GM18508 (cell line): ENCODE results near the gene MAU2.
A peak's percentile ranks its signal among the peaks of the same experiment; 100 is the strongest.

ENCODE experiments used
- ATAC-seq: cut with Tn5 transposase; IDR thresholded peaks from one replicate; pipeline ENCODE4 v1.9.1; 2021; ENCODE audit warnings: moderate number of reproducible peaks; ENCODE audit not compliant: insufficient read depth, unreplicated experiment

Gene MAU2

GRCh38 chr19:19305066-19305465 lies 15.6 kb upstream of the MAU2 start:
- no peak for ATAC-seq

GRCh38 chr19:19305696-19306095 lies 14.9 kb upstream of the MAU2 start:
- ATAC-seq: no peak

GRCh38 chr19:19306191-19306590 lies 14.4 kb upstream of the MAU2 start:
- no peak for ATAC-seq

DNA sequence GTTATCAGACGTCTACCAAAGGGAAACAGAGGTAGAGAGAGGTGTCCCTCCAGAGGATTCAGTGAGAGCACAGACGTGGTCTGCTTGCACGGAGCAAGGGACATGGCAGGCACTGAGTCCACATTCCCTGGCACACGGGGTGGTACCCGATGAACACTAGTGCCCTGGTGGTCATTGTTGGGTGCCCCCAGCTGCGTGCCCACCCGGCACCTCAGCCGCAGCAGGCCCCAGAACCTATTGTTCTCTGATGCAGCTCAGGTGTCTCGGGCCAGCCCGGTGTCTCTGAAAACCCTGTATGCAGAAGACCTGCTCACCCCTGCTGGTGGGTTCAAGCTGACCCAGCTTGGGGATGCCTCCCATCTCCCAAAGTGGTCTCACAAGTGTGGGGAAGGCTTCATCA lies 12.3 kb upstream of the MAU2 start:
- no peak for ATAC-seq

GRCh38 chr19:19315444-19315843 lies 5.2 kb upstream of the MAU2 start:
- ATAC-seq: no peak

- no peak for ATAC-seq
These were observed 4.5 kb upstream of the MAU2 start for GRCh38 chr19:19316082-19316481.

- ATAC-seq: peak; percentile 11
These were observed 783 bp upstream of the MAU2 start for GRCh38 chr19:19319732-19320360.

DNA sequence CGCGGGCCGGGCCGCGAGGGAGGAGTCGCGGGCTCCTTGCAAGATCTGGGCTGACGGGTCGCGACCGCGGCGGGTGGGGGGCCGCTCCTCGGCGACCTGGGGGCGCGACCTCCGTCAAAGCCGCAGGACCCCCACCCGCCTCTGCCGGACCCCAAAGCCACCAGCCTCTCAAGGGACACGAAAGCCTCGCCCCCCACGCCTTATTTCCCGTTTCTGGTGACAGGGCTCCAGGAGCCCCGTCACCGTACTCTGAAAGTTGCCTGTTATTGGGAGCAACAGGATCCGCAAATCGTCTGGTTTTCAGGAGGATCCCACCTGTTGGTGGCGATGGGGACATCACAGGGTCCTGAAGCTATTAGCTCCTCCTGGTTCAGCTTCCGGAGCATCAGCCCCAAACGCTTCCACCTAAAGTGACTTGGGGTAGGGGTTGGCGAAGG lies 530 bp downstream of the MAU2 start:
- ATAC-seq: no peak

GRCh38 chr19:19324059-19324770 lies 3.6 kb downstream of the MAU2 start:
- ATAC-seq: no peak

- no peak for ATAC-seq
These were observed 7.0 kb downstream of the MAU2 start for GRCh38 chr19:19327672-19328071.

- no peak for ATAC-seq
These were observed 8.5 kb downstream of the MAU2 start for GRCh38 chr19:19329126-19329525.

DNA sequence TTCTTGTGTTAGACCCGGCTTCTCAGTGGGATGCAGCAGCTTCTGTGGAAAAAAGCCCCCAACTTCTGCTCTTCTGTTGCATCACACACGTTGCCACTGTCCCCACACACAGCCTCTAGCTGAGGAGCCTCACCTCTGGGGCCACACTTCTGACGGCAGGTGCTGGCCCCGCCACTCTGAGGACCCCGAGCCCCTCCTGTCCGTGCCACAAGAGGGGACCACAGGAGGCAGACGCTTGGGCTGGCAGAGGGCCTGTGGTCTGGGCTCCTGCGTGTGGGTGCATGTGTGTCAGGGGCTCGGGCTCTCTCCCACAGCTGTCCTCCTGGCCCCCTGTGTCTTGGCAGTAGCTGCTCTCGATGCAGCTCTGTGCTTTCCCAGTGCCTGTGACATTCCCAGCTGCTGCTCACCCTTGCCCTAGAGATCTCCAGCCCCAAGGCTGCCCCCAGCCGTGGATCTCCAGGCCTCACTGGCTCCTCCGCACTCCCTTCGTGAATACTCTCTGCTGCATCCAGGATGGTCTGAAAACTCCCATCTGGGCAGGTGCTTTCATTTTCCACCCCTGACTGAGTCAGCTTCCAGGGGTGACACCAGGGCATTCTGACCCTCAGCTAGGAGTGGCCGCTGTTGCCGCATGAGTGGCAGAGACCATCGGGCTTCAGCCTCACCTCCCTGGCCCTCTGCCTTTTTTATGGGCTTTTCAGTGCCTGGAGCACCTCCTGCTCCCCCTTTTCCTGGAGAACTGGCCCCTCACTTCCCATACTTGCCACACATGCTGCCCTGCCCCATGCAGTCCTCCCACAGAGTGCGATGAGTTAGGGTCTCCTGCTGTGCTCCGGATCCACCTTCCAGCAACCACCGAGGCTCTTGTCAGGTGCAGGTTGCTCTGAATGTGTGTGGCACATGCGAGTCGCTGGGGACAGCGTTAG lies 13.7 kb downstream of the MAU2 start:
- no peak for ATAC-seq

- ATAC-seq: no peak
These were observed 14.3 kb downstream of the MAU2 start for GRCh38 chr19:19334989-19335344.

DNA sequence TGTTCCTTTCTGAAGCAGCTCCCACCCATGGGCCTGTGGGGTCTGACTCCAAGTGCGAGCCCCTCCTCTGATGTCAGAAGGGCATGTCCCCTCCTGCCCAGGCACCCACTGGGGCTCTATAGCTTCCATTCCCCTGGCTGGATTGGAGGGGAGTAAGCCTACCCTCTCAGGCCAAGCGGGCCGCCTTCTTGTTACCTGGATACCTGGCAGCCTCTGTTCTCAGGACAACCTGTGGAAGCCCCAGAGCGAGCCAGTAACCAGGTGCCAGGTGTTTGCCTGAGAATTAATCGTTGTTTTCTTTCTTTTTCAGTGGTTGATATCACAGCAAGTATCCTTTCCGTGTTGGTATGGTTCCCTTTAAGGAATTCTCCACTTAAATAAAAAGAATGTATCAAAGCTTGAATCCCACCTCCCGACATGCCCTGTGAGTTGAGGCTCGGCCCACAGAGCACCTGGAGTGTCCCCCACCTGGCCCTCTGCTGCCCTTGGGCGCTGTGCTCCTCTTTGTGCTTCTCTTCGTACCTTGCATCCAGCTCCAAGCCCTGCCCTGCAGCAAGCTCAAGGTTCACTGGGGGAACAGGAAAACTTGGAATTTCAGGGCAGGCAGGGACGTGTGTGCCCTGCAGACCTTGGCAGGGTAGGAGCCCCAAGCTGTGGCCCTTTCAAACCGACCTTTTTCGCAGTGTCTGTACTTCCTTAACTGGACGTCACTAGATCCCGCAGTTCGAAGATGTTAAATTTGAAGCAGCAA lies 15.0 kb downstream of the MAU2 start:
- ATAC-seq: no peak

DNA sequence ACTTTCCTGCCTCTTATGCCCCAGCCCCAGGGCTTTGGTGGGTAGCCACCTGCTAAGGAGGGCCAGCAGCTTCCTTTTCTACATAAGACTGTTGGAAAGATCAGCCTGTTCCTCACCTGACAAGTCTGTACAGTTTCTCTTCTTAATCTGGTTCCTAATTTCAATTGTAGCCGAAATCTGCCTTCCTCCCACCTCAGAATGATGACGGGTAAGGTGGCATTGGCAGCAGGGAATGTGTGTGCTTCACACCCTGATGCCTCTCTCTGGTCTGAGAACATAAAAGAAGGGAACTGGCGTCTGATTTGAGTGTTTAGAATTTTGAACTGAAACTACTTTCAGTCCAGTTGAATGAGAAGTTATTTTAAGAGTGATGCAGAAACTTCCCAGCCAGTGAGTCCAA lies 16.0 kb downstream of the MAU2 start:
- no peak for ATAC-seq

DNA sequence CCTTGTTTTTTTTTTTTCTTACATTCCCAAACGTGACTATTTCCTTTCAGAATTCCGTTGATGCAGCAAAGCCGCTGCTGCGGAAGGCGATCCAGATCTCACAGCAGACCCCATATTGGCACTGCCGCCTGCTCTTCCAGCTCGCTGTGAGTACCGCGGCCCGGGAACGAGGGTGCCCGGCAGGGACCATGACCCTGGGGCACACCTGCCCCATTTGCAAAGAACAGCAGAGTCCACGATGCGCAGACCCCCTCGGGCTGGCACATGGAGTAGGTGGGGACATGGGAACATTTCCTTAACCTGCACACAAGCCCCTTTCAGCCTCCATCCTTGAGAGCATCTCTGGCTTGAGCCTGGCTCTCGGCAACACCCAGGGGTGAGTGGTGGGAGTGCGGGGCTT lies 16.5 kb downstream of the MAU2 start:
- ATAC-seq: no peak

DNA sequence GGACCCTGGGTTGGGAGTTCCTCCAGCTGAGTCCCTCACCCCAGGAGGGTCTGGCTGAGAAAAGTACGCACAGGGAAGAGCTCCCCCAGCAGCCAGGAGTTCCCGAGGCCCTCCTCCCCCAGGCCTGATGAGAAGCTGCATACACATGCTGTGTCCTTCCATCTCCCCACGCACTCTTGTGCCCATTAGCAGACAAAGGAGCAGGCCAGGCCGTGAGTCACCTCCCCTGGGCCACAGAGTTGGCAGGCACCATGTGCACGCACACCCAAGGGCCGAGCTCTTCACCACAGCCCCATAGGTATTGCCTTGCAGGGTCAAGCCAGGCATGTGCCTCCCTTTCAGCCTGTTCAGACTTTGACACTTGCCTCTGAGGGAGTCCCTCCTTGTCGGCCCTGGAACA lies 17.5 kb downstream of the MAU2 start:
- ATAC-seq: no peak

- no peak for ATAC-seq
These were observed 20.4 kb downstream of the MAU2 start for GRCh38 chr19:19341026-19341425.

DNA sequence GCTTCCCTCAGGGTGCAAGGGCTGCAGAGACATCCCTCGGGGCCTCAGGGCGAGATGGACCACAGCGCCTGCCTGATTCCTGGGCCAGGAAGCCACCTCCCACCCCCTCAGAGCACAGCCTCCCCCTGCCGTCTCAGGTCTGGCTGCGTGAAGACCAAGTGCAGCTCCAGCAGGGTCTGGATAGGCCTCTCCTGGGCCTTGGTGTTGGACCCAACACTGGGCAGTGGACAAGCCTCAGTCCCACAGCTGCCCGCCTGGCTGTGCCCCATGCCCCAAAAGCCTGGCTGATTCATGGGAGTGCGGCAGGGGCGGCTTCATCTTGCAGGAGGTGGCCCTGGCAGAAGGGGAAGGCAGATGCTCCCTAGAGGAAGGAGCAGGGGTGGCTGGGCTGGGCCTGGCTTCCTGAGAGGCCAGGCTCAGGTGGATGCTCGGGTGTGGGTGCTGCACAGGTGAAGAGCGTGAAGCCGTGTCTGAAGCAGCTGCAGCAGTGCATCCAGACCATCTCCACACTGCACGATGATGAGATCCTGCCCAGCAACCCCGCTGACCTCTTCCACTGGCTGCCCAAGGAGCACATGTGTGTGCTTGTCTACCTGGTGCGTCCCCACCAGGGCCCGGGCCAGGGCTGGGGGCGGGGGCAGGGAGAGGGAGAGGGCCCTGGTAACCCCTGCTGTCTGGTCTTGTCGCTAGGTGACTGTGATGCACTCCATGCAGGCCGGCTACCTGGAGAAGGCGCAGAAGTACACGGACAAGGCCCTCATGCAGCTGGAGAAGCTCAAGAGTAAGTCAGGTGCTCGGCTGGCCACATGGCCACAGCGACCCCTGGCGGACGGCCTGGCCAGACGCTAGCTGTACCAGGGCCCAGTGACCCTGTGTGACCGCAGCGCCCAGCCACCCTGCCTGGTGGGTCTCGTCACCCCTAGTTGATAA lies 21.7 kb downstream of the MAU2 start:
- ATAC-seq: no peak

- no peak for ATAC-seq
These were observed 22.4 kb downstream of the MAU2 start for GRCh38 chr19:19343016-19343362.
